Activated CD8-positive, alpha-beta memory T cell treated with anti-CD3 and anti-CD28 coated beads, Interleukin-2, amount 50 U/mL, for 48 hours (primary cell): ENCODE results near the gene AGAP3.

Experiments
- DNase-seq: peaks from one replicate; pipeline ENCODE4 v3.0.0-alpha.2; 2020

The AGAP3 gene

DNA sequence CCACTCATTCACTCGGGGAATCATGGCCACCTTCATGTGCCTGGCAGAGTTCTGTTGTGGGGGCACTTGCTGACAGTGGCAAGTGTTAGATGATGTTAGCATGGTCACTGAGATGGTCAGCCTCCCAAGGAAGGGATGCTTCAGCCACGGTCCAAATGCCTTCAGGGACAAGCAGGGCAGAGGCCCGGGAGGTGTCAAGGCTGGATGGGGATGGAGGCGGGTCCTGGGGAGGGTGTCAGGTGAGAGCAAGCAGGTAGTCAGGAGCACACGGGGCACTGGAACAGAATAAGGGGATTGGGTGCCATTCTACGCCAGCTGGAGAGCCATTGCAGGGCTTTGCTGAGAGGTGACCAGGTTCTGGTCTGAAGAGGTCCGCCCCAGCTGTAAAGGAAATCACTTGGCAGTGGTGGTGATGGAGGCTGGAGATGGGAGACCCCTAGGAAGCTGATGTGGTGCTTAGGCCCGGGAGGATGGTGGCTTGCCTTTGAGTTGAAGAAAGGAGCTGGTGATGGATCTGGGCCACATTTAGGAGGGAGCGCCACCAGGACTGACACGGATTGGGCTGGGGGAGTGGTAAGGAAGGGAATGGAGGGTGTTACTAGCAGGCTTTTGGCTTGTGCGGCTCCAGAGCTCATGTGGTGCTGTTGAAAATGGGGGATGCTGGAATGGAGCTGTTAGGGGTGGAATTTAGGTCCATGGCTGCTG lies 24.1 kb downstream of the AGAP3 start:
- DNase-seq: no peak

DNA sequence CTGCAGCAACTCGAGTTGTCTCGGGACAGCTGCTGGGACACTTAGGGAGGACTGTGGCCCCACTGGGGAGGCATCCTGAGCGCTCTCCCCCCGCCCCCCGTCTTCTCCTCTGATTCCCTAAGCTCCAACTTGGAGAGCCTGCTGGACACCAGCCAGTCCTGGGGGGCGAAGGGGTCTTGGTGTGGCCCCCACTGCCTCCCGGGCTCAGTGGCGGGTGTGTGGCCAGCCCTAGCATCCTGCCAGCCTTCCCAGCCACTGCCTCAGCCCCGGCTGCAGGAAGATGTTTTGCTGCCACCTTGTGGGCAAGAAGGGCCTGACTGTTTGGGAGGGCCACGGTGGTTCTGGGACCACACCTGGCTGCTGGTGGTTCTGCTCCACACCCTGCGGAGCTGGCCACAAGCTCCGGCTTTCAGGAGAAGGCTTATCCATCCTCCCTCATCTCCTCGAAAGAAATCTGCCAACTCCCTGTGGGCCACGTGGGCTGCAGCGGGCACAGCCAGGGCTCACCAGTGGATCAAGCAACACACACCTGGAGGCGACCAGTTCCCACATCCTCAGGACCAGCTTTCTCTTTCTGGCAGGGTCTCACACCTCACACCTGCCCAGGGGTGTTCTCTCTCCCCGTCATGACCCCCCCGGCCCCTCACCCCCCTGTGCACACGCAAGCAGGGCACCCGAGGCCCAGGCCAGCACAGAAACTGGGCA lies 24.8 kb downstream of the AGAP3 start:
- peak; percentile 85 for DNase-seq

DNA sequence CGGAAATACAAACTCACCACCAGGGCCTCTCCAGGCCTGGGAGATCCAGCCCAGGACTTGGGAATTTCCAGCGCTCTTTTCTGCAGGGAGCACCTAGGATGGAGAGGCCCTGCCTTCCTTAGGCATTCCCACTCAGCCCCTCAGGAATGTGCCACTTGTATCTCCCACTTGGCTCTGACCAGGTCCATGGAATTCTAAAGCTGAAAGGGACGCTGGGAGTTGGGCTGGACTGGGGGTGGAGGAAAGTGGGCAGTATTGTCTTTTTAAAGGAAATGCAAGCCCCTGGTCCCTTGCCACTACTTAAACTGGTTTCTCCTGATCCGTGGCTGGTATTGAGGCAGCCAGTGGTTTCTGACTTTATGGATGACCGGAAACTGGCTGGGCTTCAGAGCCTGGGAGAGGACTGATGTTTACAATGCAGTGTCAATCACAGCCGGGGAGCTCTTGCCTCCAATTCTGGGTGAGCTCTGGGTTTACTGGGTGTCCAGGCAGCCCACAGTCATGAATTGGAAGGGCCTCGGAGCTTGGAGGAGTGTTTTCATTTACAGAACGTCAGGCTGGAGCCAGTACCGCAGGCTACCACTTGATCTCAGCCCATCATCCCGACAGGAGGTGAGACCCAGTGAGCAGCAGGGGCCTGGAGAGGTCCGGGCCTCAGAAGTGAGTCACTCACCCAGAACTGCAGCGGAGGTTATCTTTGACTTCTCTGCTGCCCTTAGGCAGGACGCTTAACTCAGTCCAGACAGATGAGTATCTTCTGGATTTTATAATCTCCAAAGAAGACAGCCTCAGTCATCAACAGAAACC lies 27.3 kb downstream of the AGAP3 start:
- no peak for DNase-seq

DNA sequence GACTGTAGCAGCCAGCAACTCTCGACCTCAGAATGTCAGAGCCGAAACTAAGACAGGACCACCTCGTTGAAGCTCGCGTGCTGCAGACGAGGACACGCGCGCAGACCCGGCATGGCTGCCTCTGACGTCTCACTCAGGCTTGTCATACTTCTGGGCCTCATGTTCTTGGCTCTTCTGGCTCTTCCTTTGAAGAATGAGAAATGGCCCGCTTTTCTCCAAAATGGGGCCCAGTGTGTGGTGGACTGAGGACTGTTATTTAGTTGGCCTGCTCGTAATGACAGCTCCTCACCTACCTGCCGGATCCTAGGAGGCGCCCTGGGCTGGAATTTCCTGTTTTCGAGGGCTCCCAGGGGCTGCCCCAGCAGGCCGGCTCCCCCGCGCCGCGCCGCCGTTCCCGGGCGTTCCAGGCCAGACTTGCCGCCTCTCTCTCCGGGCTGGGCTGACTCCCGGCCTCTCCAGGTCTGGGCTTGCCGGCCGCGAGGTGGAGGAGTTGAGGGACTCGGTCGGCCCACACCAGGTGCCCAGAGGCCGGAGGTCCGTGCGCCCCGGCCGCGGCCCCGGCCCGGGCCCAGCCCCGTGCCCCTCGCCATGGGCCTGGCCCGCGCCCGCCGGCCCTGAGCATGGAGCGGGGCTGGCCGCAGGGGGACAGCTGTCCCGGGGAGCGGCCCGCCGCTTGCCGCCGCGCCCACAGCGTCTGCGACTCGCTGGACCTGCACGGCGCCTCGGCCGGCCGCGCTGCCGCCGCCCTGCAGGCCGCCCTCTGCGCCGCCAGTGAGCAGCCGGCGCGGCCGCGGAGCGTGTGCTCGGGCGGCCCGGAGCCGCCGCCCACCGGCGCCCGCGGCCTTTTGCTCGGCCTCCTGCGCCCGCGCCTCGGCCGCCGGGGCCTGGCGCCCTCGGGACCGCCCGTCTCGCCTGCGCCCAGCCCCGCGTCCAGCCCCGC lies 28.1 kb downstream of the AGAP3 start:
- no peak for DNase-seq

DNA sequence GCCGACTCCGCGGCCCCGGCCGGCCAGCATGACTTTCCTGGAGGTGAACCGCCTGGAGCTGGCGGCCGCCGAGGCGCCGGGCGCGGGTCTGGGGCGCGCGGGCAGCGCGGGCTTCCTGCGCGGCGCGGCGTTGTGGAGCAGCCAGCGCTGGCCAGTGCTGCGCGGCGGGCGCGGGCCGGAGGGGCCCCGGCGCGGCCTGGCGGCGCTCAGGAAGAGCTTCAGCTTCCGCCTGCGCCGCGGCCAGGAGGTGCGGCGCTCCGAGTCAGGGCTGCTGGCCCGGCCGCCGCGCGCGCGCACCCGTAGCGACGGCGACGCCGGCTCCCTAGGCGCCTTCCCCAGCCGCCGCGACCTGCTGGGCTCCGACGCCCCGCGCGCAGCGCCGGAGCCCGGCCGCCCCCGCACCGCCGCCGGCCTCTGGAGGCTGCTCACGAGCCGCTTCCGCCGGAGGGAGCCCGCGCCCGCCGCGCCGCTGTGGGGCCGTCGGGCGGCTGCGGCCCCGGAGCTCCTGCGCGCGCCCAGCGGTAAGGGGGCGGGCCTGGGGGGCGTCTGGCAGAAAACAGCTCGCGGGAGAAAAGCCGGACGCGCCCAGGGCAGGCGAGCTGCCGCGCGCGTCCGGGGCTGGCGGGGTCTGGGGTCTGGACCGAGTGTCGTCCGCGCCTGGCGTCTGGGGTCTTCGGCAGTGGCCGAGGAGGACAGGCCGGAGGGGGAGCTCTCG lies 29.0 kb downstream of the AGAP3 start:
- peak; percentile 70 for DNase-seq

- no peak for DNase-seq
Measured at GRCh38 chr7:151115836-151116418, 29.7 kb downstream of the AGAP3 start.

- DNase-seq: no peak
Measured at GRCh38 chr7:151116603-151117440, 30.5 kb downstream of the AGAP3 start.

- DNase-seq: no peak
Measured at GRCh38 chr7:151117565-151117964, 31.3 kb downstream of the AGAP3 start.

GRCh38 chr7:151118108-151119054 lies 32.1 kb downstream of the AGAP3 start:
- DNase-seq: no peak

DNA sequence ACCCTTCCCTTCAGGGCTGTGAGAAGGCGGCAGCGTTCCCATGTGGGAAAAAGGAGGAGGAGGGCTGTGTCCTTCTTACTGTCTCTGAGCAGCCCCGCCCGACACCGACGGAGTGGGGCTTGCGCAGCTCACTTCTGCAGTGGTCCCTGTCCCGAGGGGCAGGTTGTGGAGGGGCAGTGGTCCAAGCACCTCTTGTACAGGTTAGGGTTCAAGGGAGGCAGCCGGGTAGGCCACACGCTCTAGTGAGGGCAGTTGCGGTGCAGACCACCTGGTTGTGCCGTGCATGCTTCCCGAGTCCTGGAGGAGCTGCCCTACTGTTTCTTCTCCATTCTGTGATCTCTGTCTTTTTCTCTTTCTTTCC lies 32.8 kb downstream of the AGAP3 start:
- DNase-seq: no peak

DNA sequence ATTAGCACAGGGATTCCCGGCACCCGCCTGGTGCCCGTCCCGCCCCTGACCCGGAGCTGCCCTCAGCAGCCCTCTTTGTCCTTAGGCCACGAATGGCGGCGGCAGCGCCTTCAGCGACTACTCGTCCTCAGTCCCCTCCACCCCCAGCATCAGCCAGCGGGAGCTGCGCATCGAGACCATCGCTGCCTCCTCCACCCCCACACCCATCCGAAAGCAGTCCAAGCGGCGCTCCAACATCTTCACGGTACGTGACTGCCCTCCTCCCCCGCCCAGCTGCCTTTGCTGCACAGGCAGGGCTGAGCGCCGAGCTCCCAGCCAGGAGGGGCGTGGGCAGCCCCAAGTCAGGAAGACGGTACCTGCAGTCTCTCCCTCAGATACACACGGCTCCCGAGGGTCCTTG lies 33.6 kb downstream of the AGAP3 start:
- DNase-seq: no peak

DNA sequence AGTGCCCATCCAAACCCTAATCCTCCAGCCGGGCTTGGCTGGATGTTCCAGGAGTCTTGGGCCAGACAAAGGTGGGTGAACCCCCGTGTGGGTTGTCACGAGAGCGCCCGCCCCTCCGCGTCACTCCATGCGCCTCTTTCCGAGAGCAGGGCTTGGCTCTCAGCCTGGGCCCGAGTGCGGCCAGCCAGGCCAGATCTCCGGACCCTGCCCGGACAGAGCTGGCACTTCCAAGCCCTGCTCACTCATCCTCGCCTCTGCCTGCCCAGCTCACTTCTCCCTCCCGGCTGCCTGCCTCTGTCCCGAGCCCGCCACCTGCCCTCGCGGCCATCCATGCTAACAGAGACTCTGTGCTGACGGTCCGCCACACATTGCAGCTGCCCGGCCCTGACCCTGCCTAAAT lies 34.6 kb downstream of the AGAP3 start:
- no peak for DNase-seq

DNA sequence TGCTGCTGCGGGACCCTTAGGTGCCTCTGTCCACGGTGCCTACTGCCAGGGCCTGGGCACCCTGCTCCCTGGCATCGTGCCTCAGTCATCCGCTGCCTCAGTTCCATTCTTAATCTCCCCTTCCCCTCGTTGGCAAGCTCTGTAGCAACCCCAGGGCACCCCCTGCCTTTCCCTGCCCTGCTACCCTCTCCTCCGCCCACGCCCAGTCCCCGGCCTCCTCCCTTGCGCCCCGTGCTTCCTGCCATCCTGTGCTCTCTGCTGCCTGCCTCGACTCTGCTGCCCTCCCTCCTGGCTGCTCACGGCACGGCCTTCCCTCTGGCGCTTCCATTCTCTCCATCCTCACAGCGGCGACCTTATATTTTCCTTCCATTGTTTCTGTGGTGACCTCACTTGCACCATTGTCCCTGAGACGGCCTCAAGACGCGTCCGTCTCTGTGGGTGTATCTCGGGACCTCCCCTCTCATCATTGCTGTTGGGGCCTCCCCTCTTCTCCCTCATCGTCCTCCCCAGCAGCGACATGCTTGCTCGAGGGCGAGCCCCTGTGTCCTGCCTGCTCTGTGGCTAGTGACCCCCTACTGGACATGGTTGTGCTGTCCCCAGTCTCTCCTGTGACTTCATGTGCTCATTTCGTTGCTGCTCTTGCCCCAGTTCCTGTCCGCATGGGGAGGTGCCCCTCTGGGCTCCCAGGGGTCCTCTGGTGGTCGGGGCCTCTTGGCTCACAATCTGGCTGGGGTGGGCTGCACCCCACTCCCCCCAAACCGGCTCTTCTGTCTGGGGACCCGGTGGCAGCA lies 35.3 kb downstream of the AGAP3 start:
- DNase-seq: no peak

- no peak for DNase-seq
Measured at GRCh38 chr7:151122276-151122675, 36.0 kb downstream of the AGAP3 start.

- no peak for DNase-seq
Measured at GRCh38 chr7:151122796-151123157, 36.5 kb downstream of the AGAP3 start.

- DNase-seq: no peak
Measured at GRCh38 chr7:151123158-151123821, 37.0 kb downstream of the AGAP3 start.

DNA sequence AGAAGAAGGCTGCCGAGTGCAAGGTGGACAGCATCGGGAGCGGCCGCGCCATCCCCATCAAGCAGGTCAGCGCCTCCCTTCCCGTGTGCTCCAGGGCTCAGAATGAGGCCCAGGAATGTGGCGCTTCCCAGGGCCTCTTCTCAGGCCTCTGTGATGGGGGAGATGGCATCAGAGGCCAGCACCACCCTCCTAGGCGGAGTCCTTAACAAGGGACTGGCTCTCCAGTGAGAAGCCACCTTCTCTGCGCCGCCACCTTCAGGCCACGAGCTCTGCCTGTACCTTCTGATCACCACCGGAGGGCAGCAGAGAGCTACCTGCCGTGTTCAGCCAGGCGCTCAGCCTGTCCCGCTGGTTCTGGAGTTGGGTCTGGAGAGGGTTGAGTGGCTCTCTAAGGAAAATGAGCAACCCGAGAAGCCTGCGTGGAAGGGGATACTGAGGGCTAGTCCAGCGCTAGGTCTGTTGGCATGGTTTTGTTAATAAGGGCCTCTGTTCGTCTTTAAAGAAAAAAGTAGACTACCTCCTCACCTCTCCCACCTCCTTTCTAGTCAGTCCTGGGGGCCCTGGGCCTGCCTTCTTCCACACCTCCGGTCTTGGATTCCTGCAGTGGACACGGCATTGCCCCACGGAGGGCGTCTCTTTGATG lies 37.7 kb downstream of the AGAP3 start:
- DNase-seq: peak; percentile 93

- DNase-seq: no peak
Measured at GRCh38 chr7:151124481-151124880, 38.2 kb downstream of the AGAP3 start.
